UCSD-AML1 (cell line): ENCODE results near the gene ATAD1.
"Not testable (repeated sequence)": the region's sequence is repeated elsewhere in the genome, so short reads cannot be mapped to it uniquely, and the experiment has no call there.

Experiments
- DNase-seq: peaks from one replicate; lab custom pipeline; 2025; ENCODE audit not compliant: unreplicated experiment; lab: John Stamatoyannopoulos, UW

The ATAD1 gene, protein sequence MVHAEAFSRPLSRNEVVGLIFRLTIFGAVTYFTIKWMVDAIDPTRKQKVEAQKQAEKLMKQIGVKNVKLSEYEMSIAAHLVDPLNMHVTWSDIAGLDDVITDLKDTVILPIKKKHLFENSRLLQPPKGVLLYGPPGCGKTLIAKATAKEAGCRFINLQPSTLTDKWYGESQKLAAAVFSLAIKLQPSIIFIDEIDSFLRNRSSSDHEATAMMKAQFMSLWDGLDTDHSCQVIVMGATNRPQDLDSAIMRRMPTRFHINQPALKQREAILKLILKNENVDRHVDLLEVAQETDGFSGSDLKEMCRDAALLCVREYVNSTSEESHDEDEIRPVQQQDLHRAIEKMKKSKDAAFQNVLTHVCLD

DNA sequence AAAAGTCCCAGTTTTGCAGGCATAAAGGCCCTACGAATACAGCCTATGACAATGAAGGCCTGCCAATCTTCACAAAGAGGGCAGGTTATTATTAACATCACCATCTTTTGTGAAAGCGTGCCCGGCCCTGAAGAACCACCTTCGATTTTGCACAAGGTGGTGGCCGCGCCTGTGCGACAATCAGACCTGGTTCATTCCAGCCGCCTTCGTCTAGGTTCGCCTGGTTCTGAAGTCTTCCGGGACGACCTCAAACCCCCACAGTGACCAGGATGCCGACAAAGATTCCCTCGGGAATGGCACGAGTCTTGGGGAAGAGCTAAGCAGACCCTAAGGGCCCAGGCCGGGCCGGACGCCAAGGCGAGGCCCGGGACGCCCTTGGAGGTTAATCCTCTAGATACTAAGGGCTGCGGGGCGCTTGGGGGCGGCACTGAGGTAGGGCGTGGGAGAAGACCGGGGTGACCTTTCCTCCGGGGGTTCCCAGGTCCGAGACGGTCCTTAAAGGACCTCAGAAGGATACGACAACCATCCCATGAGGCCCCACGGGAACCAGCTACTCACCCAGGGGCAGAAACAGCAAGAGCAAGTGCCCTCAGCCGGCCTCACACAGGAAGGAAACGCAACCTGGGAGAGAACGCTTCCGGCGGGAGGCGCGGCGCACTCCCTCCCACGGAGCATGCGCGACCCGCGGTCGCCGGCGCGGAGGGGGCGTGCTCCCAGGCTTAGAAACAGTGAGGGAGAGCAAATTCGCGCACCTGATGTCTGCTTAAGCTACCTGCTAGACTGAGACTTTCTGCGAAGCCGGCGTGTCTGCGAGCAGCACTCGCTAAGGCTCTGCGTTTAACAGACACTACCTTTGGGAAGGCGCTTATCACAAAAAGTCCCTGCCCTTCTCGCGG is at the start of gene ATAD1:
ATAD1 (minus strand) TSS at position 618 of the 896 bp plus-strand sequence. CDS start 3,627 bp downstream, outside the sequence.
- peak; percentile 90 for DNase-seq

DNA sequence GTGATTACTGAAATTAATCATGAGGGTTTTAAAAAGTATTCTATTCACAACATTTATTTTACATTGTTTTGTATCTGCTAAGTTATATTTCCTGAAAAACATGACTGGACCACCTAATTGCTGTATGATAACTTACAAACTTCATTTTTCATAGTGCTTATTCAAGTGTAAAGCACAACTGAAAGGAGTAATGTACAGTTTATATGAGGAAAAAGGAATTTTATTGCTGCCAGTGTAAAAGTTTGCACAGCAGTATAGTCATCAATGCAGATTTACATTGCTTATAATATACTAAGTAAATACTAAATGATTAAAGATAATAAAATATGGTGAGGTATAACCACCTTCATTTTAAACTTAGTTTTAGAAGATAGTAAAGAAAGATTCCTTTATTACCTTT is 49.4 kb upstream of the ATAD1 start:
- DNase-seq: no peak

DNA sequence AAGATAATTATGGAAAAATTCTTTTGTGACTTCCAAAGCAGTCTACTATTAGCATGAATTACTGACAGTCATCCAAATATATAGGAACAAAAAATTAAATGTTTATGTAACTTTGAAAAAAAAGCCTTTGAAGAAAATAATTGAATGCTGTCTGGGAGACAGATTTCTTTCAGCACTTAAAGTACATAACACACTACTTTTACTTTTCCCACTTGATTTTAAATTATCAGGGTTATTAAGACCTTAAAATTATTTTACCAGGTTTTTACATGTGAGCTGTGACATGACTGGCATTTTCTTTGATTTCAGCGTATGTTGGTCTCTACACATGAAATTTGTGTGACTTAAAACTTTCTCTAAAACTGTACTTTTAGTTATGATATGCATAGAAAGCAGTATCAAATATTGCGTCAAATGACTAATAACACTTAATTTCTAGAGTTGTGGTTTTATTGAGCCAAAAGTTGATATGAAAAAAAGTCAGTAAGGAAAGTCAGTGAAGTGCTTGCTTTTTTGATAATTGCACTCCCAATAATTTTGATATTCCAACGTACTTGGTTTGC is 48.5 kb upstream of the ATAD1 start:
- DNase-seq: no peak

DNA sequence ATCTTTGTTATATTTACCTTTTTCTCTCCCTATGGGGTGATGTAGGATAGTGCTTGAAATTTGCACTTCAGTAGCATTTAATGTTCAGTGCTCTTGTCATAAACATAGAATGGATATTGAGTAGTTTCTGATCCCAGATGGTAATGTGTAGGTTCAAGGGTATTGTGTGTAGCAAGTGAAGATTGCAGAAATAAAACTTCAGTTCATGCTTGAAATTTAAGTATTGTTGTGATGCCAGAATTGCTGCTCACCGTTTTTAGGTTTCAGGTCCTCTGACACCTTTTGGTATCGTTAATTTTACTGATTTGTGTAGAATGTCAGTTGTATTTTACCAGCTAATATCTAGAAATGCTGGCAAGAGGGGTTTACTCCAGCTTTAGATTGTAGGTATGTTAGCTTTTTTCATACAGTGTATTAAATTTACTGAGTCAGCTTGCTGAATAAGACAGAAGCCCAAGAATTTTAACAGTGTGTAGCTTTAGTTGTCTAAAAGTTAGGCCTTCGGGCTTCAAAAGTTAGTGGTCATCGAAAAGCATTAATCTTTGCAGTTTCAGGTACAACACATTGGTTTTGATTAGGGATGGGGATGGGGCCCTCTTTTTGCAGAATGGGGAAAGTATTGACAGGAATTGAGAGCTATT is 47.3 kb upstream of the ATAD1 start:
- no peak for DNase-seq

DNA sequence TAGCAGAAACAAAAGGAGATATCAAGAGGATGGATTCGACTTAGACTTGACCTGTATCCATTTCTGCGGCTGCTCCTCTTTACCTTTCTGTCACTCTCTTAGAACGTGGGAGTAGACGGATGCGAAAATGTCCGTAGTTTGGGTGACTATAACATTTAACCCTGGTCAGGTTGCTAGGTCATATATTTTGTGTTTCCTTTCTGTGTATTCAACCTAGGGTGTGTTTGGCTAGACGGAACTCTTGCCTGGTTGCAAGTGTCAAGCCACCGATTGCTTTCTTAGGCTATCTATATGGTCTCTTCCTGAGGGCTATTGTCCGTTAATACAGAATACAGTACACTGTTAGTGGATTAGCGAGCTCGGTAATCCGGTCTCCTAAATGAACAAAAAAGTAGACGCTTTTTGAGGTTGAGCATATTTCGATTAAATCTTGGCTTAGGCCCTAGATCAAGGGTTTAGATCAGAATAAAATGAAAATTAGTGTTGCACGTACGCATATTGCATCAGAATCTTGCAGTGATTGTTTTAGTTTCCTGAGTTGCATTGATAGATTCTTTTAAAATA is 46.6 kb upstream of the ATAD1 start:
- no peak for DNase-seq

DNA sequence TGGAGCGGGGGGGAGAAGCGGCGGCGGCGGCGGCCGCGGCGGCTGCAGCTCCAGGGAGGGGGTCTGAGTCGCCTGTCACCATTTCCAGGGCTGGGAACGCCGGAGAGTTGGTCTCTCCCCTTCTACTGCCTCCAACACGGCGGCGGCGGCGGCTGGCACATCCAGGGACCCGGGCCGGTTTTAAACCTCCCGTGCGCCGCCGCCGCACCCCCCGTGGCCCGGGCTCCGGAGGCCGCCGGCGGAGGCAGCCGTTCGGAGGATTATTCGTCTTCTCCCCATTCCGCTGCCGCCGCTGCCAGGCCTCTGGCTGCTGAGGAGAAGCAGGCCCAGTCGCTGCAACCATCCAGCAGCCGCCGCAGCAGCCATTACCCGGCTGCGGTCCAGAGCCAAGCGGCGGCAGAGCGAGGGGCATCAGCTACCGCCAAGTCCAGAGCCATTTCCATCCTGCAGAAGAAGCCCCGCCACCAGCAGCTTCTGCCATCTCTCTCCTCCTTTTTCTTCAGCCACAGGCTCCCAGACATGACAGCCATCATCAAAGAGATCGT is 46.0 kb upstream of the ATAD1 start:
- DNase-seq: peak; percentile 35

DNA sequence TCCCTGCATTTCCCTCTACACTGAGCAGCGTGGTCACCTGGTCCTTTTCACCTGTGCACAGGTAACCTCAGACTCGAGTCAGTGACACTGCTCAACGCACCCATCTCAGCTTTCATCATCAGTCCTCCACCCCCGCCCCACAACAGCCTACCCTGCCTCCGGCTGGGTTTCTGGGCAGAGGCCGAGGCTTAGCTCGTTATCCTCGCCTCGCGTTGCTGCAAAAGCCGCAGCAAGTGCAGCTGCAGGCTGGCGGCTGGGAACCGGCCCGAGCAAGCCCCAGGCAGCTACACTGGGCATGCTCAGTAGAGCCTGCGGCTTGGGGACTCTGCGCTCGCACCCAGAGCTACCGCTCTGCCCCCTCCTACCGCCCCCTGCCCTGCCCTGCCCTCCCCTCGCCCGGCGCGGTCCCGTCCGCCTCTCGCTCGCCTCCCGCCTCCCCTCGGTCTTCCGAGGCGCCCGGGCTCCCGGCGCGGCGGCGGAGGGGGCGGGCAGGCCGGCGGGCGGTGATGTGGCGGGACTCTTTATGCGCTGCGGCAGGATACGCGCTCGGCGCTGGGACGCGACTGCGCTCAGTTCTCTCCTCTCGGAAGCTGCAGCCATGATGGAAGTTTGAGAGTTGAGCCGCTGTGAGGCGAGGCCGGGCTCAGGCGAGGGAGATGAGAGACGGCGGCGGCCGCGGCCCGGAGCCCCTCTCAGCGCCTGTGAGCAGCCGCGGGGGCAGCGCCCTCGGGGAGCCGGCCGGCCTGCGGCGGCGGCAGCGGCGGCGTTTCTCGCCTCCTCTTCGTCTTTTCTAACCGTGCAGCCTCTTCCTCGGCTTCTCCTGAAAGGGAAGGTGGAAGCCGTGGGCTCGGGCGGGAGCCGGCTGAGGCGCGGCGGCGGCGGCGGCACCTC is 45.3 kb upstream of the ATAD1 start, which contains the start of the genes KLLN and PTEN:
KLLN (minus strand) TSS at position 481 of the 891 bp plus-strand sequence. CDS start 1,046 bp downstream, outside the sequence.
PTEN (plus strand) TSS at position 573 of the 891 bp plus-strand sequence. CDS start 845 bp downstream, outside the sequence.
- DNase-seq: peak; percentile 92

DNA sequence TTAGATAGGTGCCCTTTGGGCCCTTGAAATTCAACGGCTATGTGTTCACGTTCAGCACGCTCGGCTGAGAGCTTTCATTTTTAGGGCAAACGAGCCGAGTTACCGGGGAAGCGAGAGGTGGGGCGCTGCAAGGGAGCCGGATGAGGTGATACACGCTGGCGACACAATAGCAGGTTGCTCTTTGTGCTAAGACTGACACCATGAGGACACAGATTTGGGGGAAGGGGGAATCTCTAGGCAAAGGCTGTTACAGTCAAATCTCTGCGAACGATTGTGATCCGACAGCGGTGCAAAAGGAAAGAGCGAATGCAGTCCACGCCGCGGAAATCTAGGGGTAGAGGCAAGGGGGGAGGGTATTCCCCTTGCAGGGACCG is 44.6 kb upstream of the ATAD1 start:
- DNase-seq: no peak

DNA sequence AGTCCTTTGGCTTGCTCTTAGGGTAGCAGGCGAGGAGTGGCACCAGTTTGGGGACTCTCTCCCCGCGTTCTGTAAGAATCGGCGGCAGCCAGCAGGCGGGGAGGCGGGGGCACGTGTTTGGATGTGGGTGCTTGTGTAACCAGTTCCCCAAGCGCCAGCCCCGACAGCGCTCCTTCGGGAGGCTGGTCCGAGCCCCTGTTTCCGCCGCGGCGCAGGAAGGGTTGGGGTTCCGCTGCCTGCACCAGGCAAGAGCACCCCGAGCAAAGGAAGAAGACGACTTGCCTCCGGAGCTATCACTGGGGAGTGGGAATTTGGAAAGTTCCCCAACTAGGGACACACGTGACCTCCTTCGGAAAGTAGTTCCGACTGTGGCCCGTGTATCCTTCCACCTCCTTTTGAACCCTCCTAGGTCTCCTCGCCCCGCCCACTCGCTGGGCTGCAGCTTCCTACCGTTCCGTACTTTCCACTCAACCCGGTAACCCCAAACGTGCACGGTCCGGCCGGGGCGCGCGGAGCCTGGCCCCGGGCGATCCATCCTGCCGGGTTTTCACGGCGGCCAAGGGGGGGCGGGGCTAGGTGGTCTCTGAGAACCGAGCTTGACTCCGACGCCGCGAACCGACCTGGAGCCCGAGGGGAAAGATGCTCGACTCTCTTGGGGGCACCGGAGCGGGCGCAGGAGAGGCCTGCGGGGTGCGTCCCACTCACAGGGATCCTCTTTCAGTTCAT is 44.1 kb upstream of the ATAD1 start:
- peak; percentile 98 for DNase-seq

DNA sequence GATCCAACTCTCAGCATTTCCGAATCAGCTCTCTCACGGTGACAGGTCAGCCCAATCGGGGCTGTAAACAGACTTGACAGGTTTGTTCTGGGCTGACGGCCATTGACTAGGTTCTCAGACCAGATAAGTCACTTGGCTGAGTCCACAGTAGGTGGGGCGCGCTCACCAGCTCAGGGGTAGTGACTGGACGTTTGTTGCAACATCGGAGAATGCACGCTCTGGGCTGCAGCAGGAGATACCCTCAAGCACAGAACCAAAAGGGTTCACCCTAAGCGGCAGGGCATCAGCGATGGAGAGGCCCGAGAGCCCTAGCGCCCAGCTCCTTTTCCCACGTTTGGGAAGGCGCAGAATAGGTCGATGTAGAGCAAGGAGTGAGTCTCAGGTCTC is 43.5 kb upstream of the ATAD1 start:
- DNase-seq: no peak

DNA sequence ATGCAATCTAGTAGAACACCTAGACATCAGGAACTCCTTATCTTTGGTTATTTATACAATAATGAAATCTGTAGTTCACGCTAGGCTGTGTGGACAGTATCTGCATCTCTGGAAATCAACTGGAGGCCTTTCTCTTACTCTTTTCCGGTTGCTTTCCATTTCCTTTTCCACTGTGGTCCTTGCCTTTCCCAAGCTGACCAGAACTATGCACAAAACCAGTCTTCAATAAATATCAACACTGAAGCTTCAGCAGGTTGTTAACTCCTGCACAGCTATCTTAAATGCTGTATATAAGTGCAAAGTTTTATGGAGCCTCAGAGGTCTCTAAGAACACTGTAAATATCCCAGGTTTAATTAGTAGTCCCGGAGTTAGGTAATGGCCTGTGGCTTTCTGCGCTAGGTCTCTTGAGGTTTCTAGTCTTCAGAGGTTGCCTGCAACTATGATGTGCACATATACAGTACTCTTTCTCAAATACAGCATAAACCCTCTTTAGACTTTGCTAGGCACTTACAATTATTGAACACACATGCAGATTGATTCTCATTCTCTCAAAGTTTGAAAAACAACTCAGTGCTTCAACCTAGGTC is 42.9 kb upstream of the ATAD1 start:
- no peak for DNase-seq

DNA sequence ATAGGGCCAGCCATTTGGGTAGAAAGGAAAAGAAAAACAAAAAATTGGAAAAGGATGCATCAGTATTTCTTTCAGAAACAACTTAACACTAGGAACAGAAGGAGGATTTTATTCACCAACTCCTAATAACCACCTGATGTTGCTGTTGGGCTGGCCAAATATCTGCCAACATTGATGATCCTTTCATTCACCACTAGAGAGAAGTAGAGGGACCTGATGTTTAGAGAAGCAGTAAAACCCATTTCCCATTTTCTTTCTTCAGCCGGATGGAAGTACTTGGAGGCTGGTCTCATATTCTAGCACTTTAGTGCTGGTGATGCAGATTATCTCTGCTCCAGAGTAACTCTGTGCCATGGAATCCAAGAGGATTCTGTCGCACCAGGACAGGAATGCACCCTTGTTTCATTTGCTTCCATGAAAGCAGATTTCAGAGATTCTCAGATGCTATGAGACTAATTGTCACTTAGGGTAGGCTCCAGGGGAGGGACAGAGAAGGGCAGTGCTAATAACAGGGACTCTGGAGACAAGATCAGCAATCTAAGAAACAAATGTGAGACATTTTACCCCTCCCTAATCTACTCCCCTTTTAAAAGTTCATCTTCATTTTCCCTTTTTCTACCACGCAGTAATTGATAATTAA is 42.2 kb upstream of the ATAD1 start:
- no peak for DNase-seq

DNA sequence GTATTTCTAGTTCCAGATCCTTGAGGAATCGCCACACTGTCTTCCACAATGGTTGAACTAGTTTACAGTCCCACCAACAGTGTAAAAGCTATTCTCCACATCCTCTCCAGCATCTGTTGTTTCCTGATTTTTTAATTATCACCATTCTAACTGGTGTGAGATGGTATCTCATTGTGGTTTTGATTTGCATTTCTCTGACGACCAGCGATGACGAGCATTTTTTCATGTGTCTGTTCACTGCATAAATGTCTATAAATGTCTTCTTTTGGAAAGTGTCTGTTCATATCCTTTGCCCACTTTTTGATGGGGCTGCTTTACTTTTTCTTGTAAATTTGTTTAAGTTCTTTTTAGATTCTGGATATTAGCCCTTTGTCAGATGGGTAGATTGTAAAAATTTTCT is 37.6 kb upstream of the ATAD1 start:
- not testable (repeated sequence) for DNase-seq

DNA sequence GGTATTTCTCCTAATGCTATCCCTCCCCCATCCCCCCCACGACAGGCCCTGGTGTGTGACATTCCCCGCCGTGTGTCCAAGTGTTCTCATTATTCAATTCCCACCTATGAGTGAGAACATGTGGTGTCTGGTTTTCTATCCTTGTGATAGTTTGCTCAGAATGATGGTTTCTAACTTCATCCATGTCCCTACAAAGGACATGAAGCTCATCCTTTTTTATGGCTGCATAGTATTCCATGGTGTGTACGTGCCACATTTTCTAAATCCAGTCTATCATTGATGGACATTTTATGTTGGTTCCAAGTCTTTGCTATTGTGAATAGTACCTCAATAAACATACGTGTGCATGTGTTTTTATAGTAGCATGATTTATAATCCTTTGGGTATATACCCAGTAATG is 37.2 kb upstream of the ATAD1 start:
- DNase-seq: not testable (repeated sequence)

DNA sequence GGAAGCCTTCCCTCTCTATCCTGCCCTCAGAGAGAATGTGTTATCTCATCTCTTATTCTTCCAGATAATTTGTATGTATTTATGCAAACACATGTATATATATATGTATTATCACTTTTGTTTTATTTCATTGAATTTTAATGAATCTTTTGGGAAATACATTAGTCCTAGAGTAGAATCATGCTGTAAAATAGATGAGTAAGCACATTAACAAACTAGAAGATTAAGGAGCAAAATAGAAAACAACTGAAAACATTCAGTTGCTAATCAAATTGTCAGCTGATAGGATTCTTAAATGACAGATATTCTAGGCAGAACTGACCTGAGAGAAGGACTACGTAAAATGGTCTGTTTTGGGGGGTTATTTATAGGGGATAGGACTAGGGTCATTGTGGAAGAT is 34.1 kb upstream of the ATAD1 start:
- no peak for DNase-seq

DNA sequence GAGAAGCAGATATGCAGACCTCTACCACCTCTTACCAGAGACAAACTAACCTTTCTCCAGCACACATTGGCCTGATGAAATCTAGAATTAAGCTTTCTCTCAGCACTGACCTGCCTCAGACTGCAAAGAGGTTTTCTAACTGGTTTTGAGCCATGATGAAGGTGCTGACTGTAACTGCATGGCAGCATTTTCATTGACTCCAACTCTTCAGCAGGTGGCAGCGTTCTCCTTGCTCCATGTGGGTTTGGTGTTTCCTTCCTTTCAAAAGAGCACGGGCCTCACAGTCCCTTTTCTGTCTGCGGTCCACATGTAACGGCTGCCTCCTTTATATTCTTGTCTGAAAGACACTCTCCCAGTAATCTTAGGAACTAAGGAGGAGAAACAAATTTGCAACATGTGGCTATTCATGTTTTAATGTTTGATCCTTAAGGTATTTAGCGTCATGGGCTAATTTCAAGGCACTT is 32.7 kb upstream of the ATAD1 start:
- peak; percentile 40 for DNase-seq

DNA sequence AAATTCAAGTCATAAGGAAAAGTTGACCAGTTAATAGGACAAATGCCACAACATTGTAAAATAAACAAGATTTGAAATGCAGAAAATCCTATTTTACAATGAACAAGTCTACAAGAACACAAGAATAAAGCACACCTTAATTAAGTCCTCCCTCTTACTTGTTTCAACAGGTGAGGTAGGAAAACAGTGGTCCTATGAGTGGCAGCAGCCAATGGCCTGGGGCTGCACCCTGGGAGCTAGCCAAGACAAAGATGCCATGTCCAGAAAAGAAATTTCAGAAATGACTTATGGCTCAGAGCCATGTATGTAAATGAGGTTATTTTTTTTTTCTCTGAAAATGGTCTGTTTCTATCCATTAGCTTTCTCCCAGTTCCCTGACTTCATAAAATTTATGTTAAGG is 31.0 kb upstream of the ATAD1 start:
- no peak for DNase-seq

DNA sequence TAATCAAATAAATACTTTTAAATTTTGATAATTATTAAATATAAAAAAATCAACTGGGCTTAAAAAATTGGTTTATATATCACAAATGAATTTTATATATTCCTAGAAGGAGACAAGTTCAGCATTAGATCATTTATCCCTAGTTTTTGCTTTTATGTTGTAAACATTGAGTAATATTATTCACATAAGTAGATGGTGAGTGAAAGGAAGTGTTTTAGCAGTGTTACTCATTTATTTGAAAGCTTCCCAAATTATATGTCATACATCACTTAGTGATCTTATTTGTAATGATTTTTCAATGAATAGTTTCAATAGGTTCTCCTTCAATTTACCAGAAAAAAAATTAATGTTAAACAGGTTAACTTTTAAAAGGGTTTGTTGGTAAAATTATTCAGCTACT is 29.5 kb upstream of the ATAD1 start:
- DNase-seq: no peak
